Natural killer cell treated with Interleukin-12 subunit alpha and Interleukin-12 subunit beta and Interleukin-15 and Interleukin-18, amount 100 ng/mL, for 72 hours (primary cell): ENCODE results near the gene CCSER1. TPM values are rescaled to one million over a fixed set of nuclear protein-coding genes. Genes with fewer than 3 reads are reported as not detected.

Experiments
- ATAC-seq, 2 donors: fragments of 150-1000 bp; cut with Tn5 transposase in 1 of 2; sonication (Bioruptor Pico), chemical (Tn5 transposase) in 1 of 2; 2 replicates each; pipeline ENCODE4 v1.10.0; 2021
- DNase-seq: peaks from one replicate; pipeline ENCODE4 v3.0.0; 2022; ENCODE audit warnings: low spot score
- H3K27ac Mint-ChIP-seq, 2 donors: 1 replicate in 1 of 2; 2 replicates in 1 of 2; pipeline ENCODE4 v1.8.0; 2022; ENCODE audit warnings: mixed read lengths in 2 of 2, mild to moderate bottlenecking in 1 of 2, moderate library complexity in 1 of 2
- H3K27me3 Mint-ChIP-seq, 2 donors: 1 replicate in 1 of 2; 2 replicates in 1 of 2; pipeline ENCODE4 v1.8.0; 2022; ENCODE audit warnings: mixed read lengths in 2 of 2
- H3K36me3 Mint-ChIP-seq: one replicate; pipeline ENCODE4 v1.8.0; 2022; ENCODE audit warnings: mixed read lengths
- H3K4me1 Mint-ChIP-seq, 2 donors: 1 replicate in 1 of 2; 2 replicates in 1 of 2; pipeline ENCODE4 v1.8.0; 2022; ENCODE audit warnings: low read depth in 2 of 2, mixed read lengths in 2 of 2, mild to moderate bottlenecking in 1 of 2
- H3K4me3 Mint-ChIP-seq: one replicate; pipeline ENCODE4 v1.8.0; 2022; ENCODE audit warnings: mixed read lengths
- H3K9me3 Mint-ChIP-seq: 2 replicates; pipeline ENCODE4 v1.8.0; 2022; ENCODE audit warnings: mixed read lengths
- total RNA-seq, 2 donors: library from RNA; stranded (reverse); gene quantifications; one replicate each; pipeline ENCODE4 v1.2.3, GENCODE V29; 2022

The CCSER1 gene
- total RNA-seq, 2 donors from 2014 or later: 0.17 TPM; not detected in 1

- H3K9me3 Mint-ChIP-seq: peaks cover 14% of the 10 kb centered on the region
- peaks cover 5% of the 10 kb centered on the region for H3K36me3 Mint-ChIP-seq
- no peaks in the 10 kb centered on the region for H3K4me1 Mint-ChIP-seq
- no peak overlapping the region for H3K4me3 Mint-ChIP-seq
- H3K27me3 Mint-ChIP-seq: no peaks in the 10 kb centered on the region
- no peak overlapping the region for H3K27ac Mint-ChIP-seq
- DNase-seq: no peak
- no peak for ATAC-seq
Observed at GRCh38 chr4:90486346-90486745, 359.2 kb downstream of the CCSER1 start.

- Mint-ChIP-seq H3K36me3 (peaks cover 13% of the 10 kb centered on the region), H3K27me3 (no peaks in the 10 kb centered on the region), H3K9me3 (peaks cover 16% of the 10 kb centered on the region), H3K4me1 (no peaks in the 10 kb centered on the region), H3K4me3 (no peak overlapping the region), H3K27ac (no peak overlapping the region)
- ATAC-seq (no peak), DNase-seq (no peak)
Observed at GRCh38 chr4:90495211-90495610, 368.0 kb downstream of the CCSER1 start.

- peaks cover 16% of the 10 kb centered on the region for H3K9me3 Mint-ChIP-seq
- peaks cover 13% of the 10 kb centered on the region for H3K36me3 Mint-ChIP-seq
- no peak overlapping the region for H3K27ac Mint-ChIP-seq
- no peak overlapping the region for H3K4me3 Mint-ChIP-seq
- ATAC-seq (no peak), DNase-seq (no peak)
- no peaks in the 10 kb centered on the region for H3K4me1 Mint-ChIP-seq
- H3K27me3 Mint-ChIP-seq: no peaks in the 10 kb centered on the region
Observed at GRCh38 chr4:90495936-90496335, 368.7 kb downstream of the CCSER1 start.

- peaks cover 1% of the 10 kb centered on the region for H3K36me3 Mint-ChIP-seq
- no peak overlapping the region for H3K27ac Mint-ChIP-seq
- H3K4me1 Mint-ChIP-seq: no peaks in the 10 kb centered on the region
- no peaks in the 10 kb centered on the region for H3K27me3 Mint-ChIP-seq
- ATAC-seq (no peak), DNase-seq (no peak)
- no peak overlapping the region for H3K4me3 Mint-ChIP-seq
- H3K9me3 Mint-ChIP-seq: peaks cover 14% of the 10 kb centered on the region
Observed at GRCh38 chr4:90498175-90498574, 371.0 kb downstream of the CCSER1 start.

- Mint-ChIP-seq H3K9me3 (peaks cover 11% of the 10 kb centered on the region), H3K36me3 (peaks cover 9% of the 10 kb centered on the region), H3K4me3 (no peak overlapping the region), H3K27me3 (no peaks in the 10 kb centered on the region), H3K27ac (no peak overlapping the region), H3K4me1 (no peaks in the 10 kb centered on the region)
- DNase-seq (no peak), ATAC-seq (no peak)
Observed at GRCh38 chr4:90503677-90504076, 376.5 kb downstream of the CCSER1 start.

DNA sequence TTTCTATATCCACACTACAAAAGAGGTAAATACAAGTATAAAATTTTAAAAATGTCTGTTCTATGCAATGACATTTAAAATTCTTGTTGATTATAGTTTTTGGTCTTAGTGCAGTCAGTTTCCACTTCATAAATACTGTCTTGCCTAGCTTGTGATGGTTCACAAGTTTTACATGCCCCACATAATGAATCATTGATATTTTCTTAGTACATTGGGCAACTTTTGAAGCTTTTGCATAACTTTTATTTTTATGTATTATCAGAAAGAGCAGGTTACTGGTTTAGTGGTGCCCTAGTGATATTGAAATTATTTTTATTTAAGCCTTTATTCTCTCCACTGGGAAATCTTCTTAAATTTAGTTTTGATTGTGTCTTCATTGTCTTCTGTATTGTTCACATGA is 388.0 kb downstream of the CCSER1 start:
- DNase-seq: no peak
- Mint-ChIP-seq H3K4me3 (no peak overlapping the region), H3K27me3 (no peaks in the 10 kb centered on the region), H3K9me3 (peaks cover 28% of the 10 kb centered on the region), H3K4me1 (no peaks in the 10 kb centered on the region), H3K36me3 (peaks cover 7% of the 10 kb centered on the region), H3K27ac (no peak overlapping the region)
- no peak for ATAC-seq

DNA sequence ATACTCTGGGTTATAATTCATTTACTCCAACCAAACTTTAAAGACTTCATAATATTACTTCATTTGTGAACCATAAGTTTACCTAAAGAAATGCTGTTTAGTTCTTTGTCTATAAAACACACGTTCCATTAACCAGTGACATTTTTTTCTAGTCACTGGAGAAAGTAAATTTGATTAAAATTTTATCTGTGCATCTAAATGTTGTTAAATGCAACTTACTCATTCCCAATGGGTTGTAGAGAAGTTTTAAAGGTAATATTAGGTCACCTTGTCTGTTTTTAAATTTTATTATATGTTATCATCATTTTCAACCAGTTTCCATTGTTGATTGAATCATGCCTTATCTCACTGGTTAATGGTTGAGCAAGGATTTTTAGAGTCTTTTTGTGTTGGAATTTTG is 401.4 kb downstream of the CCSER1 start:
- H3K4me1 Mint-ChIP-seq: no peaks in the 10 kb centered on the region
- no peak overlapping the region for H3K27ac Mint-ChIP-seq
- no peak for DNase-seq
- no peak overlapping the region for H3K4me3 Mint-ChIP-seq
- H3K36me3 Mint-ChIP-seq: no peaks in the 10 kb centered on the region
- no peaks in the 10 kb centered on the region for H3K9me3 Mint-ChIP-seq
- no peak for ATAC-seq
- H3K27me3 Mint-ChIP-seq: no peaks in the 10 kb centered on the region

DNA sequence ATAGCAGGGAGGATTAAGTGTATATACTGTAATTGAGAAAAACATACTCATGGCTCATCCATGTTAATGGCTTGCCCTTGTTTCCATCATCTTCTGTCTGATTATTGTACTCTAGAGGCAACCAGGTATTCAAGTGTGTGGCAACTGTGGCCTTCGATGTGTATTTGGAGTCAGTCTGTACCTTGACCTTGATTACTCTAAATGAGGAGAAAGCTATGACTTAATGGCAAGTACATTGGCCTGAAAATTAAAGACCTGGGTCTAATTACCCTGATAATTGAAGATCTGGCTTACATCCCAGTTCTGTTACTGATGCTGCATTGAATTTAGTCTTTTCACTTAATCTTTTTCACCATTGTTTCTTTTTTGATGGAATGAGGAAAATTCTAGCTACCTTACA is 409.2 kb downstream of the CCSER1 start:
- Mint-ChIP-seq H3K27ac (no peak overlapping the region), H3K4me3 (no peak overlapping the region), H3K27me3 (no peaks in the 10 kb centered on the region), H3K4me1 (no peaks in the 10 kb centered on the region), H3K9me3 (peaks cover 3% of the 10 kb centered on the region), H3K36me3 (no peaks in the 10 kb centered on the region)
- ATAC-seq (no peak), DNase-seq (no peak)

GRCh38 chr4:90537491-90537890 is 410.3 kb downstream of the CCSER1 start:
- Mint-ChIP-seq H3K36me3 (no peaks in the 10 kb centered on the region), H3K27ac (no peak overlapping the region), H3K4me3 (no peak overlapping the region), H3K27me3 (no peaks in the 10 kb centered on the region), H3K4me1 (no peaks in the 10 kb centered on the region), H3K9me3 (peaks cover 3% of the 10 kb centered on the region)
- DNase-seq: no peak
- no peak for ATAC-seq

- Mint-ChIP-seq H3K27me3 (no peaks in the 10 kb centered on the region), H3K4me1 (no peaks in the 10 kb centered on the region), H3K9me3 (peaks cover 3% of the 10 kb centered on the region), H3K4me3 (no peak overlapping the region), H3K27ac (no peak overlapping the region), H3K36me3 (no peaks in the 10 kb centered on the region)
- ATAC-seq (no peak), DNase-seq (no peak)
Observed at GRCh38 chr4:90540536-90540935, 413.3 kb downstream of the CCSER1 start.

GRCh38 chr4:90542216-90542615 is 415.0 kb downstream of the CCSER1 start:
- DNase-seq: no peak
- no peak overlapping the region for H3K4me3 Mint-ChIP-seq
- H3K4me1 Mint-ChIP-seq: peaks cover 0 to 3% of the 10 kb centered on the region in 2 donors
- H3K9me3 Mint-ChIP-seq: peaks cover 3% of the 10 kb centered on the region
- no peaks in the 10 kb centered on the region for H3K36me3 Mint-ChIP-seq
- H3K27ac Mint-ChIP-seq: no peak overlapping the region
- no peaks in the 10 kb centered on the region for H3K27me3 Mint-ChIP-seq
- ATAC-seq: no peak

DNA sequence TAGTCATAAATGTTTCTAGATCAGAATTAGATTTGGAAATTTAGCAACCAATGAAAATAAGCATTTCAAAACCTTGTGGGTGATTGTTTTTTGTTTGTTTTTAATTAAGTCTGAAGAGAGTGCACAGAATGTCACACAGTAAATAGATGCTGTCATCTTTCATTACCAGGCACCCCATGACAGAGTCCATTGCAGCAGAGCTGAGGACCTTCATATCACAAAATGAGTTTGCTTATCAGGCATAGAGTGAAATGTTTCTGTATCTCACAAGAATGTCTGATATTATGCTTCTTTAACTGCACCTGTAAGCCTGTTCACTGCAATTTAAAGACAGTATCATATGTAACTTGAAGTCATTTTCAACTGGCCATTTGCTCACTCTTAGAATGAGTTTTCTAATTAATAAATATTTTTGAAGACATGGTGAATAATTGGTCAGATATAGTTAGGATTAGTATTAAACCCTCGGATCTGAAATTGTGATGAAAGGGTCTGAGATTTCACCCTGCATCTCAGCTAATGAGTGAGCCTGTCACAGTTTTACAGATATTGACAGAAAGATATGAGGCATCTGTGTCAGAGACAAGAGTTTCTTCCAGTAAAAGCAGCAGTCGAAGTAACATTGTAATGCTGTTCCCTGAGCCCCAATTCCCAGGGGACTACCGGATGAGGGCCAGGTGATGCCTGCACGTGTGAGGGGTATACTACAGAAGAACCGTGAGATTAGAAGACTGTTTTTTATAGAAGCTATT is 416.4 kb downstream of the CCSER1 start:
- H3K4me1 Mint-ChIP-seq: peaks cover 0 to 3% of the 10 kb centered on the region in 2 donors
- DNase-seq: no peak
- no peak overlapping the region for H3K27ac Mint-ChIP-seq
- H3K27me3 Mint-ChIP-seq: no peaks in the 10 kb centered on the region
- no peaks in the 10 kb centered on the region for H3K9me3 Mint-ChIP-seq
- no peaks in the 10 kb centered on the region for H3K36me3 Mint-ChIP-seq
- no peak for ATAC-seq
- no peak overlapping the region for H3K4me3 Mint-ChIP-seq

DNA sequence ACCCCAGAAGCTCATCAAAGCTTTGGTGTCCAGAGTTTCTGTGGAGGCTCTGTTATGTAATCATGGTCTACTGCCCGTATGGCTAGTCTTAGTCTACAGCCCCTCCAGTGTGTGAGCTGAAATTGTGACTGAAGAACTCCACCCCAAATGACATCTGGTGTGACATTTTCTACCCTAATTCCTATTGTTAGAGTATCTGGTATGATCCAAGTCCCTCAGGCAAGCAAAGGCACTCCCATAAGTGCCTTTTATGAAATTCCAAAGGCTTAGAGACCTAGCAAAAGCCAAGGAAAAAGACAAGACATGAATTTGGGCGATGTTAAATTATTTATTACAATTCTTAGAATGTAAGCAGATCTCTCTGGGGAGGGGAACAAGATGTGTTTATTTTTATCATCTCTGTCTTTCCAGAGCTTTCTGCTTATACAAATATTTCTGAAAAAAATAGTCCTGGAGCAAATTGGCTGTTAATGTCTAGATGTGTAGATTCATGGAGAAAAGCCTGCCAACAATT is 417.4 kb downstream of the CCSER1 start:
- no peaks in the 10 kb centered on the region for H3K9me3 Mint-ChIP-seq
- H3K36me3 Mint-ChIP-seq: no peaks in the 10 kb centered on the region
- H3K27ac Mint-ChIP-seq: no peak overlapping the region
- DNase-seq: no peak
- no peak for ATAC-seq
- no peak overlapping the region for H3K4me3 Mint-ChIP-seq
- peaks cover 0 to 3% of the 10 kb centered on the region in 2 donors for H3K4me1 Mint-ChIP-seq
- H3K27me3 Mint-ChIP-seq: no peaks in the 10 kb centered on the region

DNA sequence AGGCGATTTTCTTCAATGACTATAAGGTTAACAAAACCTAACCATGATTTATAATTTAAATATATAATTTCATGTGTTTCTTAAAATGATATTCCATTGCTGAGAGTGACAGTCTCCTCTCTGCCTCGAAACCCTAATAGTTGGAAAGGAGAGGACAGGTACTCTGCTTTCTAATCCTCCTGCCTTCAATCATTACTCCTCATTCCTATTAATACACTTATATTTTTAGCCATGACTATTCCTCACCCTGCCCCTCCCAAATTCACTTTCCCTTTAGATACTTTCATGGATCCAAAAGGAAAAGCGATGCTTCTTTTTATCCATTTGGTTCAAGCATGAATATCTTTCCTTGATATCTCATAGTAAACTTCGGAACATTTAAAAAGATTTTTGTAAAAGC is 418.2 kb downstream of the CCSER1 start:
- ATAC-seq: no peak
- no peak overlapping the region for H3K4me3 Mint-ChIP-seq
- DNase-seq: no peak
- peaks cover 0 to 3% of the 10 kb centered on the region in 2 donors for H3K4me1 Mint-ChIP-seq
- H3K36me3 Mint-ChIP-seq: no peaks in the 10 kb centered on the region
- no peaks in the 10 kb centered on the region for H3K27me3 Mint-ChIP-seq
- no peak overlapping the region for H3K27ac Mint-ChIP-seq
- no peaks in the 10 kb centered on the region for H3K9me3 Mint-ChIP-seq

DNA sequence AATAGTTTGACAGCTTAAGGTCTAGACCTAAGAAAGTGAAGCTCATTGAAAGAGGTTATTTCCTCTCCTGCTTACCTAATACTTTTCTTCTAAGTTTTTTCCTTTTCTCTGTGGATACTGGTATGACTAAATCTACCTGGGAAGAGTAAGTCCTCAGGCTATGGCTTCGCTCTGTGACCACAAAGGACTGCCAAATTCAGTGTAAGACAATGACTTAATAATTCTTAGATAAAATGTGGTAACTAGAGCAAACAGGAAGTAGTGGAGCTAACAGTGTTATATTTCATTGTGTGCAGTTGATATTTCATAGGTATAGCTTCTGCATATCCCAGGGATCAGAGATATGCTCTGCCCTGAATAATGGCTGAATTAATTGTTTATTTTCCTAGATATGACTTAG is 418.9 kb downstream of the CCSER1 start:
- peaks cover under 1% of the 10 kb centered on the region for H3K9me3 Mint-ChIP-seq
- H3K4me1 Mint-ChIP-seq: peaks cover 0 to 3% of the 10 kb centered on the region in 2 donors
- DNase-seq (no peak), ATAC-seq (peak; percentile 31 to 57)
- no peak overlapping the region for H3K4me3 Mint-ChIP-seq
- H3K27me3 Mint-ChIP-seq: no peaks in the 10 kb centered on the region
- no peak overlapping the region for H3K27ac Mint-ChIP-seq
- H3K36me3 Mint-ChIP-seq: no peaks in the 10 kb centered on the region
